GM19452 (cell line): ENCODE measurements around the gene ZNF740.
"Not testable (repeated sequence)": the region's sequence is repeated elsewhere in the genome, so short reads cannot be mapped to it uniquely, and the experiment has no call there.

ENCODE experiments used
- ATAC-seq: cut with Tn5 transposase; IDR thresholded peaks from one replicate; pipeline ENCODE4 v1.9.1; 2021; ENCODE audit not compliant: unreplicated experiment

The ZNF740 gene, protein sequence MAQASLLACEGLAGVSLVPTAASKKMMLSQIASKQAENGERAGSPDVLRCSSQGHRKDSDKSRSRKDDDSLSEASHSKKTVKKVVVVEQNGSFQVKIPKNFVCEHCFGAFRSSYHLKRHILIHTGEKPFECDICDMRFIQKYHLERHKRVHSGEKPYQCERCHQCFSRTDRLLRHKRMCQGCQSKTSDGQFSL

DNA sequence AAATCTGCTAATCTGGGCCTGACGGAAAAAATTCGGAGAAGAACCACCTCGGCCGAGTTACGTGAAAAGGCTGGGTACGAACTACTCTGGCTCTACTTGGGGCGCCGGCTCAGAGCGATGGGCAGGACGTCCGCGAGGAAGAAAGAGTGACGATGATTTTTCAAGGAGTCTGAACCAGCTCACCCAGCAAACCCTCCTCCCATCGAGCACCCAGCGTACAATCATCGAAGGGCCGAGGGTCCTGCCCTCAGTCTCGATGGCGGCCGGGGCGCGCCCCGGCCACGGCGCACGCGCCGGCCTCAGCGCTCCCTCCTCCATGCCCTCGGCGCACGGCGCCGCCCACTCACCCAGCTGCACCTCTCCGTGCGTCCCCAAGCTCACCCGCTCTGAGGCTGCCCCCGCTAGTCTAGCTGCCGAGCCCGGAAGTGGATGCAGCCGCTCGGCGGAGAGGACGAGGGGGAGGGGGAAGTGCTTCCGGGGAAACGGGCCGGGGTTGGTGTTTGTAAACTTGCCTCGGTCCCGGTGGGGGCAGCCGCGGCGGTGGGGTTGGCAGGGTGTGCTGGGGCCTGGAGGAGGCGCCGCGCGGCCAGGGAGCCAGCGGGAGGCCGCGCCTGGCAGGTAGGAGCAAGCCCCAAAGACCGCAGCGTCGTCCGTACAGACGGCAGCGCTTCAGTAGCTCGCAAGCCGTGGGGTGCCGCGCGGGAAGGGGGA lies at the start of gene ZNF740, which contains the start of gene CSAD:
ZNF740 (plus strand) TSS at position 503 of the 711 bp plus-strand sequence. CDS start 1,262 bp downstream, outside the sequence.
CSAD (minus strand) TSS at position 706 of the 711 bp plus-strand sequence. CDS start 7,455 bp downstream, outside the sequence.
- ATAC-seq, result peak; percentile 92

DNA sequence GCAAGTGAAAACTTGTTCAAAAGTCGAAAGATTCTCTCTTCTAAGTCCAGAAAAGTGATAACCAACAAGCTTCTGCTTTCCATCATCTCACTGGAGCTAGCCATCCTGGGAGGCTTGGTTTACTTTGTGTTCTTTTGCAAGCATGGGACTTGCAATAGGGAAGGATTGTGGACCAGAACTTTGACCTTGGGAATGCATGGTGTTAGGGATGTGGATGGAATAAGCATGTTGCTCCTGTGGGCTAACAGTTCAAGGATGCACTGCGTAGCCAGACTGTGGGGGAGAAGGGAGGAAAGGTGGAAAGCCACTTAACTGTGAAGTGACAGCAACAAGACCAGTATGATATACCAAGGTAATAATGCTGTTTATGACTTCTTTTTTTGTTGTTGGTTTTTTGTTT lies 48.7 kb upstream of the ZNF740 start:
- no peak for ATAC-seq

DNA sequence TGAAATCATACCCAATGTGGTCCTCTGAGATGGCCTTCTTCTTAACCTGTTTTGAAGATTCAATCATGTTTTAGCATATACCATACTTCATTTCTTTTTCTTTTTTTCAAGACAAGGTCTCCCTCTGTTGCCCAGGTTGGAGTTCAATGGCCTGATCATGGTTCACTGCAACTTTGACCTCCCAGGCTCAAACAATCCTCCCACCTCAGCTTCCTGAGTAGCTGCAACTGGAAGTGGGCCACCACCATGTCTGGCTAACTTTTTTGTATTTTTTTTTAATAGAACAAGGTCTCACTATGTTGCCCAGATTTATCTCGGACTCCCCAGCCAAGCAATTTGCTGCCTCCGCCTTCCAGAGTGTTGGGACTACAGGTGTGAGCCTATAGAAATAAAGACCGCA lies 46.8 kb upstream of the ZNF740 start:
- no peak for ATAC-seq

DNA sequence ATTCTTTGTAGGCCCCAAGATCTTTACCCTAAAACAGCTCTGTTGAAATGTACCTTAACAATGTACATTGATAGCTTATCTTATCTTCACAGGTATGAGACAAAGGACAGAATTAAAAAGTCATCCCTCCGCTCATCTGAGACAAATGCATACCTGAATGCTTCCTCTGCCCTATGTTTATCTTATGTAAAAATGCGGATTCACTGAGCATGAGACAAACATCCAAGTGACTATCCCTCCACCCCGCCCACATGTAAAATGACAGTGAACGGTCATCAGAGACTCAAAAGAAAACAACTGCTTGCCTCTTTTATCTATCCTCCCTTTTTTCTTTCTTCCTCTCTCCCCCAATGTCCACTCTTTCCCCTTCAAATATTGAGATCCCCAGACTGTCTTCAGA lies 37.2 kb upstream of the ZNF740 start:
- ATAC-seq, result no peak

DNA sequence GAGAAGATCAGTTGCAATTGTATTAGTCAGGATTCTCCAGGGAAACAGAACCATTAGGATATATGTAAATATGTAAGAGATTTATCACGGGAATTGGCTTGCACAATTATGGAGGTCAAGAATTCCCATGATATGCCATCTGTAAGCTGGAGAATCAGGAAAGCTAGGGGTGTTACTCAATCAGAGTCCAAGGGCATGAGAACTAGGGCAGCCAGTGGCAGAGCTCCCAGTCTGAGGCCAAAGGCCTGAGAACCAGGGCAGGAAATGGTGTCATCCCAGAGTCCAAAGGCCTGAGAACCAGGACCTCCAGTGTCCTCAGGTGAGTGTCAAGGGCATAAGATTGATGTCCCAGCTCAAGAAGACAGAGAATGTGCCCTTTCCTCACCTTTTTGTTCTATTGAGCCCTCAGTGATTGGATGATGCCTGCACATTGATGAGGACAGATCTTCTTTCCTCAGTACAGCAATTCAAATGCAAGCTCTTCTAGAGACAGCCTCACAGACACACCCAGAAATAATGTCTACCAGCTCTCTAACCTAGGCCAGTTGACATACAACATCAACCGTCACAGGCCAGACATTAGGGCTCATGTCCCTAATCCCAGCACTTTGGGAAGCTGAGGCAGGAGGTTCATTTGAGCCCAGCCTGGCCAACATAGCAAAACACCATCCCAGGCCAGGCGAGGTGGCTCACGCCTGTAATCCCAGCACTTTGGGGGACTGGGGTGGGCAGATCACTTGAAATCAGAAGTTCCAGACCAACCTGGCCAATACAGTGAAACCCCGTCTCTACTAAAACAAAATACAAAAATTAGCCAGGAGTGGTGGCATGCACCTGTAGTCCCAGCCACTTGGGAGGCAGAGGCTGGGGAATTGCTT lies 34.9 kb upstream of the ZNF740 start:
- no peak for ATAC-seq

DNA sequence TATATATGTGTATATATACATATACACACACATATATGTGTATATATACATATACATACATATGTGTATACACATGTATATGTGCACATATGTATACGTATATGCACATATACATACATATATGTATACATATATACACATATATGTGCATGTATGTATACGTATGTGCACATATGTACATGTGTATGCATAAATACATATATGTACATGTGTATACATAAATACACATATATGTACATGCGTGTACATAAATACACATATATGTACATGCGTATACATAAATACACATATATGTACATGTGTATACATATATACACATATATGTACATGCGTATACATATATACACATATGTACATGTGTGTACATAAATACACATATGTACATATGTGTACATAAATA lies 33.3 kb upstream of the ZNF740 start:
- no peak for ATAC-seq

DNA sequence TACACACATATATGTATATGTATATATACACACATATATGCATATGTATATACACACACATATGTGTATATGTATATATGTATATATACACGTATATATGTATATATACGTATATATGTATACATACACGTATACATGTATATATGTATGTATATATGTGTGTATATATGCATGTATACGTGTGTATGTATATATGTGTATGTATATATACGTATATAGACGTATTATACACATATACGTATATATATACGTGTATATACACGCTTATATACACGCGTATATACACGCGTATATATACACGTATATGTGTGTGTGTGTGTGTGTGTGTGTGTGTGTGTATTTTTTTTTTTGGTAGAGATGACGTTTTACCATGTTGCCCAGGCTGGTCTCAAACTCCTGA lies 32.9 kb upstream of the ZNF740 start:
- no peak for ATAC-seq

DNA sequence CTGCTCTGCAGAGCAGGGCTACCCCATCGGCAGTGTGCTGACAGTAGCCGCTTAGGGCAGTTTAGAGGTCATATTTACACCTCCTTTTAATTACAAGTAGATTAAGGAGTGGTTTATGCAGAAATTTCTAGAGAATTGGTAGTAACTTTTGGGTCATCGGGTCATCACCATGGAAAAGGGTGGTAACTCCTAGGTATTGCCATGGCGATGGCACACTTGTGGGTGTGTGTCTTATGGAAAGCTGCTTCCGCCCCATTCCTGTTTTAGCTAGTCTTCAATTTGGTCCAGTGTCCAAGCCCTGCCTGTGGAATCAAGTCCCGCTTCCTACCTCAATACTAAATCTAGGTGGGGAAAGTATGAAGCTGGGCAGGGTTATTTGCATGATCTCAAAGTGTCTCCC lies 29.5 kb upstream of the ZNF740 start:
- no peak for ATAC-seq

DNA sequence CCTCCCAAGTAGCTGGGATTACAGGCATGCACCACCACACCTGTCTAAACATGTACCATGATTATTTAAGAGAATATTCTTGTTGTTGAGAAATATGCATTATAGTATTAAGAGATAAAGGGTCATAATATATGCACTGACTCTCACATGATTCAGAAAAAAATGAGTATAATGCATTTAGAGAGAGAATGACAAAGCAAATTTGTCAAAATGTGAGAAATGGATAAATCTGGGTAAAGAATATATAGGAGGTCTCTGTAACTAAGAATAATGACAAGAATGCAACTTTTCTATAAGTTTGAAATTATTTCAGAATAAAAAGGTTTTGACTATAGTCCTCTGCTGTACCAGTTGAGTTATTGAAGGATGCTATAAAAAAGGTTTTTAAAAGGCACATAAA lies 28.1 kb upstream of the ZNF740 start:
- ATAC-seq, result no peak

DNA sequence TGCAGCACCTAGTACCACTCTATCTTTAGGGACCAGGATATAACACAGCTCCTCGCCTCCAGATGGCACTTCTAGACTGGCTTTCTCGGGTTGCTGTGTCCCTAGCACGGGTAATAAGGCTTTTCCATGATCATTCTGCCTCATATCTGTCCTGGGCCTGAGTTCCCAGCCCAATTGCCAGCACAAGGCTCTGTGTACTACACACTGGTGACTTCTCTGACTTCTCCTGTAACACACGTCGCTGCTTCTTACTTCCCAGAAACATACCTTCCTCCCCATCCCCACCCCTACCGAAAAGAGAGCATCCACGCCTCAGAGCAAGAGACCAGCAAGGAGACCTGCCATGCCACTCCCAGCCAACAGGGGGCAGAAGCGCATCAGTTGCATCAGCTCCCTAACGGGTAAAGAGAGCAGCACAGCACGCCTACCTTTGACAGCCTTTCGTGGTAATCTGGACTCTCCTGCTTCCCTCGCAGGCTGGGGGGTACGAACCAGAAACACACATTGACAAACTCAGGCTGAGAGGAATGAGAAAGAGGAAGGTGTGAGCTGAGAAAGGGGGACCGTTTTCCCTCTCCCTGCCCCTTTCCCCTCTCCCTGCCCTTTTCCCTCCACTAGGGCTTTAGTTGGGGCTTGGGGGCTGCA lies 21.2 kb upstream of the ZNF740 start:
- ATAC-seq, result peak; percentile 82

DNA sequence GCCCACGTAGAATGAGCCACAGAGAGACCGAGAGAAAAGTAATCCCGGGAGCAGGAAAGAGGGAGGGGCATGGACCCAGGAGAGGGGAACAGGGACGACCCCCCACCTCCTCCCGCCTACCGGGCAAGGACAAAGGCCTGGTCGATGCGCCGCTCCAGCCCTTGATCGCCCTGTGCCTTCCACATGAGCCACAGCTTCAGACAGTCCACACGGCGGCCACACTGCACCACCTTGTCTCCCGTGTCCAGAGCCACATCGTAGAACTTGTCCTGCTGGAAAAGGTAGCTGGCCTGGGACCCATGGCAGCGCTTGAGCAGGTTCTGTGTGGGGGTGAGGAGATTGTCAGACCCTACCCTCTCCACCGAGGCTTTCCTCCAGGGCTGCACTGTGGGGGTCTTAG lies 20.5 kb upstream of the ZNF740 start:
- ATAC-seq, result no peak

DNA sequence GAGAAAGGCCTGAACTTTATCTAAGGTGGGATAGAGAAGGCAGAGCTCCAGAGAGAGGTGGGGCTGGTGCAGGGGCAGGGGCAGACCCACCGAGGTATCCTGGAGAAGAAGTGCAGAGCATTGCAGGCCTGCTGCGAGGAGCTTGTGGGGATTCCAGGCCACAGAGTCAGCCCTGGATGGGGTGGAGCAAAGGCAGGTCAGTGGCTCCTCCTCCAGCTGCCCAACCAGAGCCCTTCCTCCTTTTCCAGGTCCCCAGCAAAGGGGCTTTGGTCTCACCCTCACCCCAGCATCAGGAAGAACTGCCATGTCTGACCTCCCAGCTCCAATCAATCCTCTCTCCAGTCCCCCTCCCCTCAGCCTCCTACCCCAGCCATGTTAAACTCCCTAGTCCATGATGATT lies 19.8 kb upstream of the ZNF740 start:
- no peak for ATAC-seq

DNA sequence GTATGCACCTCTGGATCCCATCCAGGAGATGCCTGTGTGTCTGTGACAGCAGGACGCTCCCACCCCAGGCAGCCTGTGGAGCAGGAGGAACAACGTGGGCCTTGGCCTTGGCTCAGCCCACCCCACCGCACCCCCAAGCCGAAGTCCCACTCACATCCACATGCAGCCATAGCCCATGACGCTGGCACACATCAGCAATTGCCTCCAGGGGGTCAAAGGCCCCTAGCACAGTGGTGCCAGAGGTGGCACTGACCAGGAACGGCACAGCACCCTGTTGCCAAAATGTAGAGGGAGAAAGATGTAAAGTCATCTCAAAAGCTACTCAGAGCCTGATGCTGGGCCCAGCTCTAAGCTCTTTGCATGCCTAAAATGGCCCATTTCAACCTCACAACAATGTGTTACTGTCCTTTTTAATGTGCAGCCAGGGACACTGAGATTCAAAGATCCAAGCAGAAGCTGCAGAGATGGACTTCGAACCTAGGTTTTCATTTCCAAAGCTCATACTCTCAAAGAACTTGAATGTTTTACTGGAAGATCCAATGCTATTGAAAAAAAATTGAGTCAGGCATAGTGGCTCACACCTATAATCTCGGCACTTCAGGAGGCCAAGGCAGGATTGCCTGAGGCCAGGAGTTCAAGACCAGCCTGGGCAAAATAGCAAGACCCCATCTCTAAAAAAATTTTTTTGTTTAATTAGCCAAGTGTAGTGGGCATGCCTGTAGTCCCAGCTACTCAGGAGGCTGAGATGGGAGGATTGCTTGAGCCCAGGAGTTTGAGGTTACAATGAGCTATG lies 19.2 kb upstream of the ZNF740 start:
- ATAC-seq, result no peak

DNA sequence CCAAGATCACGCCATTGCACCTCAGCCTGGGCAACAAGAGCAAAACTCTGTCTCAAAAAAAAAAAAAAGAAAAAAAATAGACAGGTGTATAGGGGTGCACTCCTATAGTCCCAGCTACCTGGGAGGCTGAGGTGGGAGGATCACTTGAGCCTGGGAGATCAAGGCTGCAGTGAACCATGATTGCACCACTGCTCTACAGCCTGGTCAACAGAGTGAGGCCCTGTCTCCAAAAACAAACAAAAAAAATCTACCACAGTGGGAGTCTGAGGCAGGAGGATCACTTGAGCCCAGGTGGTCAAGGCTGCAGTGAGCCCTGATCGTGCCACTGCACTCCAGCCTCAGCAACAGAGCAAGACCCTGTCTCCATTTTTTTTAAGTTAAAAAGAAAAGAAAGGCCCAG lies 17.5 kb upstream of the ZNF740 start:
- not testable (repeated sequence) for ATAC-seq

DNA sequence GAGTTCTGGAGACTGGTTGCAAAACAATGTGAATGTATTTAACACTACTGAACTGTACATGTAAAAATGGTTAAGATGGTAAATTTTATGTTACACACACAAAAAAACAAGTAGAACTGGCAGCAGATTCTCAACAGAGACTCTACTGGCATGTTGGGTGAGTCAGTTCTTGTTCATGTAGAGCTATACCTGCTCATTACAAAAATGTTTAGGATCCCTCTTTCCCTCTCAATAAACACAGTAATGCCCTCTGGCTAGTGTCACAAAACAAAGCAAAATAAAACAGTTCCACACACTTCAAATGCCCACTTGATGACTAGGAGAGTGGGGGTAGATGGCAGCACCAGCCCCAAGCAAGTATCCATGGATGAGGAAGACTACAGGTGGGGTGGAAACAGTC lies 13.7 kb upstream of the ZNF740 start:
- ATAC-seq, result no peak

DNA sequence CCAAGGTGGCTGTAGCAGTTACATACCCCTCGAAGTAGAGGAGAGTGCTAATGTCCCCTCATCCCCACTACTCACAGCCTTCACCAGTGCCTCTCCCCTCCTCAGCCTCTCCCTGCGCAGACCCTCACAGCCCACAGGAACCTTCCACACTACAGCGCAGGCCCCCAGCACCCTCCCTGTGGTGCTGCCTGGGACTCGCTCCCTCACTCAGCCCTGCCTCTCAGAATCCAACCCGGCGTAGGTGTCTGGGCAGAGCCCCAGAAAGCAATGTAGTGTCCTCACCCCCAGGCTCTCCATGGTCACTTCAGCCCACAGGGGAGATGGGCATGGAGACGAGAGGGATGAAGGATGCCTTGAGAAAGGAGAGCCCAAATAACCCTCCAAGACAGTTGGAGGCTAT lies 10.9 kb upstream of the ZNF740 start:
- ATAC-seq, result no peak

DNA sequence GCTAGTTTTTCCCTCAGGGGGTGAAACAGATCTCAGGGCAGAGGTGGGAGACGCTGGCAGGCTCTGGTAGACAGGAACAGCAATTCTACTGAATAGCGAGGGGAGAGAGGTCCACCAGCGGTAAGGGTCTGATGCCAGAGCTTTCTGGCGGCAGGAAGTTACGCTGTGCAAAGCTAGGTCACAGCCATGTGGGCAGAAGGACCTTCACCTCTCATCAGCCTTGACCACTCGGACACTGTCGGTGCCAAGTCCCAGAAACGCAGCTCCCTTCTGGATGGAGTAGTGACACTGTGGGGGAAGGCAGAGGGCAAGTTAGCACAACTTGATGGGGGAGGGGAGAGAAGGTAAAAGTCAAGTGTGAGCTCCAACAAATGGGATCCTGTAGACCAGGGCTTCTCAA lies 10.3 kb upstream of the ZNF740 start:
- no peak for ATAC-seq

DNA sequence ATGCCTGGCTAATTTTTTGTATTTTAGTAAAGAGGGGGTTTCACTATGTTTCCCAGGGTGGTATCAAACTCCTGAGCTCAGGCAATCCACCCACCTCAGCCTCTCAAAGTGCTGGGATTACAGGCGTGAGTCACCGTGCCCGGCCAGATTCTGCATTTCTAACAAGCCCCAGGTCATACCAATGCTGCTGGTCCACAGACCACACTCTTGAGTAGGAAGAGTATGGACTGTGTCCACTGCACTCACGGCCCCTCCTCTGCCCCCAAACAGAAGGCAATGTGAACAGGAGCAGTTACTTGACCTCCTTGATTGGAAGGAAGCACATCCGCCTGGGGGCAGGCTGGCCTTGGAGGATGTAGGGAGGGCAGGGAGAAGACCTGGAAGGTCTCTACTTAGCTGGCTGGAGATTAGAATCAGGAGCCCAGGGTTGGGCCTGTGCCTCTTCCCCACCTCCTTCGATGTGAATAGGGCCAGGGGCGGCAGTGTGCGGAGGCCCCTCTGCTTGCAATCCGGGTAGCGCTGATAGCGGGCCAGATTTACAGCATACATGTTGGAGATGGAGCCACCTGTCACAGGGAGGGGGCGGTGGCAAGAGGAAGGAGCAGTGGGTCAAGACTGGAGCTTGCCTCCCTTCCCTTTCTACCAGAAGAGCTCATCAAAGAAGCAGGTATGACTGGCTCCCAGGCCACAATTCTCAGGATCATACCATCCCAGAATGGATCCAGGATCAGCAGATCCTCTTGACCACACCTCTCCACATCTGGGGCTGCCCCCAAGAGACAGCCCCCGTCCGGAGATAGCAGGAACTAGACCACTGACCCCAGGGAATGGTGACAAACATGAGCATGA lies 9.4 kb upstream of the ZNF740 start:
- no peak for ATAC-seq

DNA sequence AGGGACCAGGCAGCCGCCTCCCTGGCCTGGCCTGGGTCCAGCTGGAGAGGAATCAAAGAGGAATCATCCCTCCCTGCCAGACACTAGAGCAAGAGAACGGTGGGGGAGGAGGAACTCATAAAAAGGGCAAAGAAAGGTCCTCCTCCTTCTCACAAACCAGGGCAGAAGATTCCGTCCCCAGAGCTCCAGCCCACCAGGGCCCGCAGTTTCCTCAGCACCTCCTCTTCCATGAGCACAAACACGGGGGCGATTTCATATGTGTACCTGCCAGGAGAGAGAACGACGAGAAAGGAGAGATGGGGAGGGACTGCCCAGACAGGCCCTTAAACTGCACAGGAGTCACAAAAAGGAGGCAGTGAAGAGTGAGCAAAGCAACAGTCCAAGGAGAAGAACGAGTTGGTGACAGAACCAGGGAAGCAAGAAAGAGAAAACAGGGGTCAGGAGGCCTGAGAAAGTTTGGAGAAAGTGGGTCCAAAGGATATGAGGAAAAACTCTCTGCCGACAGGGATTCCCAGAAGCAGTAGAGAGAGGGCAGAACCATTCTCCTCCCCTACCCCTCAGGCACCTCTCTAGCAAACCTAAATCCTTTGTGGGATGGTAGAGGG lies 8.7 kb upstream of the ZNF740 start:
- no peak for ATAC-seq
